MCF 10A (cell line): ENCODE results near the gene ARHGAP30. TPM values are rescaled to one million over a fixed set of nuclear protein-coding genes. Genes with fewer than 3 reads are reported as not detected.
"Not testable (repeated sequence)": the region's sequence is repeated elsewhere in the genome, so short reads cannot be mapped to it uniquely, and the experiment has no call there.

Experiments used
- BruUV-seq: library from RNA; stranded (reverse); fragments of 400-500 nt; replicated peaks from 2 replicates; lab custom pipeline; 2021; lab: Mats Ljungman, UMichigan
- CTCF ChIA-PET: fragments of 300-600 bp; sonication (Branson Sonifier 250); formaldehyde crosslinking; extraction: SDS; loops from one replicate; lab custom pipeline; 2021; ENCODE audit warnings: antibody characterized with exemption, inconsistent platforms; lab: Yijun Ruan, JAX
- POLR2A ChIA-PET: fragments of 300-600, 350-650 bp; sonication (Branson Sonifier 250); formaldehyde crosslinking; extraction: SDS; loops from one replicate; lab custom pipeline; 2020; ENCODE audit warnings: antibody characterized with exemption, inconsistent platforms; lab: Yijun Ruan, JAX
- DNase-seq: peaks from one replicate; pipeline ENCODE4 v3.0.0-alpha.2; 2018; ENCODE audit not compliant: unreplicated experiment
- H3K27ac Mint-ChIP-seq: one replicate; pipeline ENCODE4 v1.8.0; 2022; ENCODE audit warnings: mild to moderate bottlenecking, low read depth, mixed read lengths; ENCODE audit not compliant: unreplicated experiment
- H3K27me3 Mint-ChIP-seq: one replicate; pipeline ENCODE4 v1.8.0; 2022; ENCODE audit warnings: mixed read lengths; ENCODE audit not compliant: insufficient read depth, unreplicated experiment
- H3K36me3 Mint-ChIP-seq: one replicate; pipeline ENCODE4 v1.8.0; 2022; ENCODE audit warnings: mild to moderate bottlenecking, moderate library complexity, mixed read lengths; ENCODE audit not compliant: insufficient read depth, unreplicated experiment
- H3K4me1 Mint-ChIP-seq: one replicate; pipeline ENCODE4 v1.8.0; 2022; ENCODE audit warnings: mixed read lengths; ENCODE audit not compliant: insufficient read depth, unreplicated experiment
- H3K4me3 Mint-ChIP-seq: one replicate; pipeline ENCODE4 v1.8.0; 2022; ENCODE audit warnings: mild to moderate bottlenecking, moderate library complexity, mixed read lengths; ENCODE audit not compliant: unreplicated experiment
- H3K9me3 Mint-ChIP-seq: one replicate; pipeline ENCODE4 v1.8.0; 2022; ENCODE audit warnings: mixed read lengths; ENCODE audit not compliant: unreplicated experiment
- intact Hi-C: fragments of 100-400 bp; cut with micrococcal nuclease; formaldehyde crosslinking; loops from 2 replicates; pipeline ENCODE4 v1.14.1; 2022
- total RNA-seq: library from RNA; stranded (reverse); gene quantifications from 2 replicates; pipeline ENCODE4 v1.2.3, GENCODE V29; 2022
- TF ChIP-seq, protein P1 (sequence below): fragments of 200-600 bp; IDR thresholded peaks from one replicate; pipeline ENCODE4 v1.8.0; 2022; ENCODE audit warnings: antibody characterized with exemption, mild to moderate bottlenecking; ENCODE audit not compliant: unreplicated experiment

ARHGAP30 gene
- total RNA-seq, 1 experiment from 2014 or later: 0.58 TPM

GRCh38 chr1:161070761-161071160 is 1.1 kb upstream of the ARHGAP30 start:
- no TSS peak for BruUV-seq
- Mint-ChIP-seq H3K27me3 (no peaks in the 10 kb centered on the region), H3K4me3 (no peak overlapping the region), H3K27ac (no peak overlapping the region), H3K36me3 (peaks cover 17% of the 10 kb centered on the region), H3K4me1 (peaks cover 43% of the 10 kb centered on the region), H3K9me3 (no peaks in the 10 kb centered on the region)
- ChIA-PET CTCF (interaction anchor here (0.5 to 14.2 kb wide), 19 partner anchors 11 to 312 kb away, joined by 3 to 331 read pairs (median 5); partner anchors contain the start of genes ITLN2, KLHDC9 and USF1), POLR2A (interaction anchor here (1.1 to 7.3 kb wide), 4 partner anchors 25 to 49 kb away, joined by 3 to 122 read pairs (median 16); partner anchors contain the start of genes F11R, KLHDC9, NIT1 and PFDN2)
- TF ChIP-seq, protein P1, sequence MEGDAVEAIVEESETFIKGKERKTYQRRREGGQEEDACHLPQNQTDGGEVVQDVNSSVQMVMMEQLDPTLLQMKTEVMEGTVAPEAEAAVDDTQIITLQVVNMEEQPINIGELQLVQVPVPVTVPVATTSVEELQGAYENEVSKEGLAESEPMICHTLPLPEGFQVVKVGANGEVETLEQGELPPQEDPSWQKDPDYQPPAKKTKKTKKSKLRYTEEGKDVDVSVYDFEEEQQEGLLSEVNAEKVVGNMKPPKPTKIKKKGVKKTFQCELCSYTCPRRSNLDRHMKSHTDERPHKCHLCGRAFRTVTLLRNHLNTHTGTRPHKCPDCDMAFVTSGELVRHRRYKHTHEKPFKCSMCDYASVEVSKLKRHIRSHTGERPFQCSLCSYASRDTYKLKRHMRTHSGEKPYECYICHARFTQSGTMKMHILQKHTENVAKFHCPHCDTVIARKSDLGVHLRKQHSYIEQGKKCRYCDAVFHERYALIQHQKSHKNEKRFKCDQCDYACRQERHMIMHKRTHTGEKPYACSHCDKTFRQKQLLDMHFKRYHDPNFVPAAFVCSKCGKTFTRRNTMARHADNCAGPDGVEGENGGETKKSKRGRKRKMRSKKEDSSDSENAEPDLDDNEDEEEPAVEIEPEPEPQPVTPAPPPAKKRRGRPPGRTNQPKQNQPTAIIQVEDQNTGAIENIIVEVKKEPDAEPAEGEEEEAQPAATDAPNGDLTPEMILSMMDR: no peak
- intact Hi-C loops: no loop called here
- DNase-seq: no peak

GRCh38 chr1:161069241-161069640 is 450 bp downstream of the ARHGAP30 start:
- TF ChIP-seq, protein P1: no peak
- Mint-ChIP-seq H3K36me3 (peaks cover 16% of the 10 kb centered on the region), H3K4me1 (peaks cover 33% of the 10 kb centered on the region), H3K27ac (no peak overlapping the region), H3K9me3 (no peaks in the 10 kb centered on the region), H3K4me3 (no peak overlapping the region), H3K27me3 (no peaks in the 10 kb centered on the region)
- DNase-seq: no peak
- intact Hi-C loops: no loop called here
- POLR2A ChIA-PET: interaction anchor here (1.2 kb wide), 1 partner anchor 12 kb away, joined by 4 read pairs; no protein-coding TSS in a partner anchor
- BruUV-seq: no TSS peak
- CTCF ChIA-PET: interaction anchor here (0.6 to 14.2 kb wide), 4 partner anchors 18 to 238 kb away, joined by 4 to 331 read pairs (median 20); partner anchors contain the start of gene KLHDC9

- H3K4me3 Mint-ChIP-seq: no peak overlapping the region
- TF ChIP-seq, protein P1: no peak
- intact Hi-C loops: no loop called here
- H3K27ac Mint-ChIP-seq: no peak overlapping the region
- BruUV-seq: no TSS peak
- no peaks in the 10 kb centered on the region for H3K27me3 Mint-ChIP-seq
- peaks cover 27% of the 10 kb centered on the region for H3K4me1 Mint-ChIP-seq
- no peaks in the 10 kb centered on the region for H3K9me3 Mint-ChIP-seq
- peaks cover 10% of the 10 kb centered on the region for H3K36me3 Mint-ChIP-seq
- ChIA-PET POLR2A (interaction anchor here (0.6 to 1.3 kb wide), 3 partner anchors 12 to 27 kb away, joined by 4 to 5 read pairs (median 5); partner anchors contain the start of gene USF1), CTCF (interaction anchor here (0.7 to 14.2 kb wide), 5 partner anchors 27 to 237 kb away, joined by 3 to 331 read pairs (median 4); partner anchors contain the start of genes KLHDC9 and TOMM40L)
- DNase-seq: no peak
Measured at GRCh38 chr1:161068306-161069234, 1.1 kb downstream of the ARHGAP30 start.

DNA sequence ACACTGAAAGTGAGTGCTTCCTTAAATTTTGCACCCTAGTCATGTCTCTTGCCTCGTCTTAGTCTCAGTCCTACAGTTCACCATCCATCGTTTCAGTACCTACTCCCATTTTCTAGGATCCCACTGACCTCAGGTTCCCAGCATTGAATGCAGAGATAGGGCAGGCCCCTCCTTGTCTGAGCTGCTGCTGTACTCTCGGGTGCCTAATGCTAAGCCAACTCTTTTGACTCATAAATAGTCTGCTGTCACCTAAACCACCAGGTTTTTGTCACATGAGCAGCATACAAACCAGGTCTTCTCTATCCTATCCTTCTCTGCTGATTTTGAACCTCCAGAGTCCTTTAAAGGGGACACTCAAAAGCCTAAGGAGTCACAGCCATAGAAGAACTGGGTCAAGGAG is 3.0 kb downstream of the ARHGAP30 start:
- intact Hi-C loops: no loop called here
- CTCF ChIA-PET: interaction anchor here (0.6 to 14.2 kb wide), 2 partner anchors 31 to 76 kb away, joined by 3 to 331 read pairs; partner anchors contain the start of gene KLHDC9
- TF ChIP-seq, protein P1: no peak
- H3K4me1 Mint-ChIP-seq: peaks cover 9% of the 10 kb centered on the region
- POLR2A ChIA-PET: interaction anchor here (3.5 kb wide), 1 partner anchor 20 kb away, joined by 13 read pairs; the partner anchor contains the start of gene USF1
- no TSS peak for BruUV-seq
- H3K27ac Mint-ChIP-seq: no peak overlapping the region
- H3K36me3 Mint-ChIP-seq: no peaks in the 10 kb centered on the region
- no peaks in the 10 kb centered on the region for H3K9me3 Mint-ChIP-seq
- no peak overlapping the region for H3K4me3 Mint-ChIP-seq
- no peaks in the 10 kb centered on the region for H3K27me3 Mint-ChIP-seq
- DNase-seq: no peak

GRCh38 chr1:161065681-161066080 is 4.0 kb downstream of the ARHGAP30 start:
- intact Hi-C loops, H3K9me3 Mint-ChIP-seq, H3K4me1 Mint-ChIP-seq, H3K36me3 Mint-ChIP-seq, H3K27me3 Mint-ChIP-seq, BruUV-seq, DNase-seq, H3K27ac Mint-ChIP-seq, H3K4me3 Mint-ChIP-seq: not testable (repeated sequence)
- CTCF ChIA-PET: interaction anchor here (0.6 to 14.2 kb wide), 4 partner anchors 8 to 392 kb away, joined by 3 to 331 read pairs (median 4); partner anchors contain the start of genes KLHDC9 and USF1
- POLR2A ChIA-PET: interaction anchor here (0.7 to 3.5 kb wide), 5 partner anchors 8 to 44 kb away, joined by 3 to 13 read pairs (median 3); partner anchors contain the start of genes F11R and USF1
